Mesothelial cell of epicardium (in vitro differentiated cells): Measurements from ENCODE around the gene PYCR2. TPM values are rescaled to one million over a fixed set of nuclear protein-coding genes. Genes with fewer than 3 reads are reported as not detected.

ENCODE experiments used
- DNase-seq, 2 experiments: peaks; one replicate each; pipeline ENCODE4 v3.0.0; 2021; ENCODE audit warnings: low spot score in 2 of 2; ENCODE audit not compliant: unreplicated experiment in 2 of 2
- H3K27ac Mint-ChIP-seq: 2 replicates; pipeline ENCODE4 v1.8.0; 2021; ENCODE audit warnings: mixed read lengths
- H3K27me3 Mint-ChIP-seq: 2 replicates; pipeline ENCODE4 v1.8.0; 2021; ENCODE audit warnings: low read depth, mixed read lengths
- H3K36me3 Mint-ChIP-seq: 2 replicates; pipeline ENCODE4 v1.8.0; 2021; ENCODE audit warnings: mixed read lengths
- H3K4me1 Mint-ChIP-seq: 2 replicates; pipeline ENCODE4 v1.8.0; 2021; ENCODE audit warnings: mixed read lengths
- H3K4me3 Mint-ChIP-seq: 2 replicates; pipeline ENCODE4 v1.8.0; 2021; ENCODE audit warnings: mild to moderate bottlenecking, moderate library complexity, mixed read lengths
- H3K9me3 Mint-ChIP-seq: 2 replicates; pipeline ENCODE4 v1.8.0; 2021; ENCODE audit warnings: mixed read lengths
- CTCF ChIP-seq: fragments of 200-600 bp; sonication (generic); IDR thresholded peaks from one replicate; pipeline ENCODE4 v1.5.0; 2021; ENCODE audit warnings: antibody characterized with exemption; ENCODE audit not compliant: unreplicated experiment
- total RNA-seq: library from RNA; stranded (reverse); gene quantifications from 3 replicates; pipeline ENCODE4 v1.2.1, GENCODE V29; 2021

The PYCR2 gene
- total RNA-seq, 1 donor from 2014 or later: 38.9 TPM

DNA sequence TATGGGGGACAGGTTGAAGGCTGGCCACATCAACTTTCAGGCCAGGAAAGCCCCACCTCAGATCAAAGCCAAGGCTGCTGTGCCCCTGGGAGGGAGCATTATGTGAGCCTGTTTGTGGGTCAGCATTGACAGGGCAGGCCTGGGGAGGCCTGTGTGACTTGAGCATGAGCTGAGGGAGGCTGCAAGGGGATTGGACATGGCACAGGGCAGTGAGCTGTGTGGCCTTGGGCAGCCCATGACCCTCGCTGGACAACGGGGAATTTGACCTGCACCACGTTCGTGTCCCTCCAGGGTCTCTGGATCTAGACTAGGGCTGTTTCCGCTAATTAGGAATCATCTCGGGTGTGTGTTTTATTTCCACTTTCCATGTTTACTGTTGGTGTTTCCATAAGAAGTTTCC, 17.6 kb downstream of the PYCR2 start:
- H3K27ac Mint-ChIP-seq: no peak overlapping the region
- H3K4me1 Mint-ChIP-seq: peaks cover 11% of the 10 kb centered on the region
- peaks cover 6% of the 10 kb centered on the region for H3K9me3 Mint-ChIP-seq
- H3K4me3 Mint-ChIP-seq: no peak overlapping the region
- no peak for TF ChIP-seq CTCF
- H3K36me3 Mint-ChIP-seq: no peaks in the 10 kb centered on the region
- no peak for DNase-seq
- no peaks in the 10 kb centered on the region for H3K27me3 Mint-ChIP-seq

GRCh38 chr1:225903623-225904022, 20.4 kb downstream of the PYCR2 start:
- peaks cover 6% of the 10 kb centered on the region for H3K9me3 Mint-ChIP-seq
- no peak overlapping the region for H3K4me3 Mint-ChIP-seq
- no peak for TF ChIP-seq CTCF
- no peak for DNase-seq
- no peaks in the 10 kb centered on the region for H3K4me1 Mint-ChIP-seq
- no peaks in the 10 kb centered on the region for H3K36me3 Mint-ChIP-seq
- H3K27me3 Mint-ChIP-seq: no peaks in the 10 kb centered on the region
- no peak overlapping the region for H3K27ac Mint-ChIP-seq

DNA sequence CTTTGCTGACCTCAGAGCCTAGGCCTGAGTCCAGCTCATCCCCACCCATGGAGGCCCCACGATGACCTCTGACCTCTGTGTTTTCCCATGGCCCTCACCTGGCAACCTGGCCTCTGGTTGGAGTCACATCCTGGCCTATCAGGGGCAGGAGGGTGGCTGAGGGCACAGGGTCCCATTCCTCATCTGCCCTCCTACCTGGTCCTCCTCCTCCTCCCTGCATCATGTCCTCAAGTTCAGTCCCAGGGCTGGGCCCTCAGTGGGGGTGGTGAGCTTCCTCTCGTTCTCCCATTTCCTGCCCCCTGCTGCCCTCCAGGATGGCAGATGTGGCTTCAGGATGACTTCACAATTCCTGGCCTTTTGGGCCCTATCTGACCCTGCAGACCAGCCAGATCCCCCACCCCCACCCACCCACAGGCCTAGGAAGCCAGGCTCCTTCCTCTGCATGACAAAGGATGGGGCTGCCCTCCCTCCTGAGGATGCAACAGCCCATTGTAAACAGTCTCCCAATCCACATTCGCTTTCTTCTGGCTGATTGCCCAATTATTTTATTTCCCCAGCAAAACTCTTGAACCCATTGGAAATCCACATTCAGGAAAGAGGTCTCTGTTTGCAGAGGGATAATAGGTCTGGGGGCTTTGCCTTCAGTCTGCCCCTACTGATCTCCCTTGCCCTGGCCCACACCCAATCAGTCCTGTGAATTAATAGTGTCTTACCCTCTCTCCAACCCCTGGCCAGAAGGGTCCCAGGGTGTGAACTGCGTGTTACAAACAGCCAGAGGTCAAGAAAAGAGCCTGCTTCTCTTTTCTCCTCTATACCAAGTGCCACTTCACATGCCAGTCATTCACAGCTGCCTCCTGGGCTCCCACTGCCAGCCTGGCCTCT, 24.8 kb downstream of the PYCR2 start:
- Mint-ChIP-seq H3K9me3 (peaks cover 6% of the 10 kb centered on the region), H3K27me3 (no peaks in the 10 kb centered on the region), H3K27ac (no peak overlapping the region), H3K4me1 (no peaks in the 10 kb centered on the region), H3K36me3 (no peaks in the 10 kb centered on the region), H3K4me3 (no peak overlapping the region)
- TF ChIP-seq CTCF: no peak
- DNase-seq: no peak

DNA sequence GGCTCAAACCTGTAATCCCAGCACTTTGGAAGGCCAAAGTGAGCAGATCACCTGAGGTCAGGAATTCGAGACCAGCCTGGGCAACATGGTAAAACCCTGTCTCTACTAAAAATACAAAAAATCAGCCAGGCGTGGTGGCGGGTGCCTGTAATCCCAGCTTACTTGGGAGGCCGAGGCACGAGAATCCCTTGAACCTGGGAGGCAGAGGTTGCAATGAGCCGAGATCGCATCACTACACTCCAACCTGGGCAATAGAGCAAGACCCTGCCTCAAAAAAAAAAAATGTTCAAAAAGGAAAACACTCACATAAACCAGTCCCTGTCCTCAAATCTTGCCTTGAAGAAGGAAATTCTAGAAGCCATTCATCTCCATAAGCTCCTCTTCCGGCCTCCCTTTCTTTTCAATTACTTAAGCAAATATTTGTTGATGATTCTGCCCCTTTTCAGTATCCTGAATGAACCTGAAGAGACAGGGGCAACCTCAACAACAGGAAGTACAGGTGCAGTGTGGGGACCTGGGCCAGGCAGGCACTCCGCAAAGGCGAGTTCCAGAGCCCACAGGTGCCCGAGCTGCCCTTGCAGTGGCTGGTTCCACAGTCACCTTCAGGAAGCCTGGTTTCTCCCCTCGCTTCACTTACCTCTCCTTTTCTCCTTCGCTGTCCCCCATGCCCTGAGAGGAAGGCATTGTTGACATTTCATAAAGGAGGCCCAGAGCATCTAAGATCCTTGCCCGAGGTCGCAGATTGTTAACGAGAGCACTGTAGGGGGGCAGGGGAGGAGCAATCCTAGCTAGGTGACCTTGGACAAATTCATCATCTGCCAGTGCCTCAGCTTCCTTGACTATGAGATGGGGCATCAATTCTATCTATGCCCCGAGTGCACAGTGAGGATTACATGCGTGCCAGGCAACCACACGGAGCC, 26.2 kb downstream of the PYCR2 start:
- no peak overlapping the region for H3K4me3 Mint-ChIP-seq
- DNase-seq: no peak
- H3K27ac Mint-ChIP-seq: no peak overlapping the region
- H3K4me1 Mint-ChIP-seq: no peaks in the 10 kb centered on the region
- H3K27me3 Mint-ChIP-seq: no peaks in the 10 kb centered on the region
- no peaks in the 10 kb centered on the region for H3K9me3 Mint-ChIP-seq
- H3K36me3 Mint-ChIP-seq: no peaks in the 10 kb centered on the region
- no peak for TF ChIP-seq CTCF

DNA sequence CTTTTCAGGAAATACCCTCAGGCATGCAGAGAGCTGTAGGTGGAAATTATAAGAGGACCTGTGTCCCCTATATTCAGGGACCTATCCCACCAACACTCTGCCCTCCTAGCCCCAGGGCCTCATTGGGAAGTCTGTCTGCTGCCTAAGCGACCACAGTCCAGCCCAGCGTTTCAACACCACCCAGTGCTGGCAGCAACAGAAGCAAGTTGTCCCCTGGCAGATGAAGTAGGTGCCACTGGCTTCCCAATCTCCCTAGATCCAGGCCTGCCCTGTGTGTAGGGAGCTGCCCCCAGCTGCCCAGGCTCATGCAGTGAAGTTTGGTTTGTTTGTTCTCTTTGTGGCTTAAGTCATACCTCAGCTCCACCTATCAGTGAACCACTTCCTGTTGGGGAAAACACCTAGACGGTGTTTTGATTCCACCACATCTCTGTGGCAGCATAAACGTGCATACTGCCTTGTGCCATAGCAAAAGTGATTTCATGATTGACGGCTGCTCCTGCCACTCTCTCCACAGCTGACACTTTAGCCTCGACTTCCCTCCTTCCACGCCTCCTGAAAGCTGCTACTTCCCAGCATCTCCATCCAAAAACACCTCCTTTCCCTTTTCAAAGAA, 27.0 kb downstream of the PYCR2 start:
- Mint-ChIP-seq H3K27ac (peak overlapping the region; percentile 6), H3K27me3 (no peaks in the 10 kb centered on the region), H3K4me3 (no peak overlapping the region), H3K4me1 (no peaks in the 10 kb centered on the region), H3K9me3 (no peaks in the 10 kb centered on the region), H3K36me3 (no peaks in the 10 kb centered on the region)
- DNase-seq: no peak
- no peak for TF ChIP-seq CTCF
